Iris pigment epithelial cell (primary cell): ENCODE measurements around the gene CD28.
"Not testable (repeated sequence)": the region's sequence is repeated elsewhere in the genome, so short reads cannot be mapped to it uniquely, and the experiment has no call there.

Experiments used
- DNase-seq: peaks from one replicate; pipeline ENCODE4 v3.0.0-alpha.2; 2011; ENCODE audit warnings: low read depth

Gene CD28

DNA sequence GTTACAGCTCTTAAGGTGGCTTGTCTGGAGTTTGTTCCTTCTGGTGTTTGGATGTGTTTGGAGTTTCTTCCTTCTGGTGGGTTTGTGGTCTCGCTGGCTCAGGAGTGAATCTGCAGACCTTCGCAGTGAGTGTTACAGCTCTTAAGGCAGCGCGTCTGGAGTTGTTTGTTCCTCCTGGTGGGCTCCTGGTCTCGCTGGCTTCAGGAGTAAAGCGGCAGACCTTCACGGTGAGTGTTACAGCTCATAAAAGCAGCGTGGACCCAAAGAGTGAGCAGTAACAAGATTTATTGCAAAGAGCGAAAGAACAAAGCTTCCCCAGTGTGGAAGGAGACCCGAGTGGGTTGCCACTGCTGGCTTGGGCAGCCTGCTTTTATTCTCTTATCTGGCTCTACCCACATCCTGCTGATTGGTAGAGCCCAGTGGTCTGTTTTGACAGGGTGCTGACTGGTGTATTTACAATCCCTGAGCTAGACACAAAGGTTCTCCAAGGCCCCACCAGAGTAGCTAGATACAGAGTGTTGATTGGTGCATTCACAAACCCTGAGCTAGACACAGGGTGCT, 78.4 kb downstream of the CD28 start:
- DNase-seq = not testable (repeated sequence)

GRCh38 chr2:203785391-203786110, 79.1 kb downstream of the CD28 start:
- DNase-seq = not testable (repeated sequence)

GRCh38 chr2:203786549-203787351, 80.3 kb downstream of the CD28 start:
- peak; percentile 71 for DNase-seq

DNA sequence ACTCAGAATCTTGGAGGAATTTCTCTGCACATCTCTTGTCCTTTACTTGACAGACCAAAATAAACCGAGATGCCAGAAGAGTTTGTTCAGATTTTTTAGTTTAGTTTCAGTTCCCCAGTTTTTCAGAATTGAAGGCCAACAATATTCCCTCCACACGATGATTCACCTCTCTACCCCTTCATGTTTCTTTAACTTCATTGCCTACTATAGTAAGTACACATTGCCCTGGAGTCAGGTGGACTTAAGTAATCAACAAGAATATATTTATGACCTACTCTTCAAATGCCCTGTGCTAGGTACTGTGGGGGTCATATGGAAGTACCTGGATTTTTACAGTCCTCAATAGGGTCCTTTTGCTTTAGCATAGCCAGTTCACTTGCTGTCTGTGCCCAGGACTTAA, 81.5 kb downstream of the CD28 start:
- peak; percentile 42 for DNase-seq
